HepG2 (cell line): ENCODE data around the gene TRMT112. TPM values are rescaled to one million over a fixed set of nuclear protein-coding genes. Genes with fewer than 3 reads are reported as not detected.

ENCODE experiments used
- CREM ChIP-seq, 2 experiments: sonication (generic) in 1 of 2; formaldehyde crosslinking in 1 of 2; IDR thresholded peaks; 2 replicates each; pipeline versions ENCODE4 v1.4.0 to v1.6.1; 2016 to 2020; ENCODE audit warnings: antibody characterized with exemption in 1 of 2, mild to moderate bottlenecking in 1 of 2, missing genetic modification reagents in 1 of 2
- GABPA ChIP-seq, 2 experiments: IDR thresholded peaks; 2 replicates each; pipeline ENCODE4 v1.6.1; 2011 to 2016; ENCODE audit warnings: low read depth in 2 of 2, low read length in 1 of 2, missing biosample characterization in 1 of 2, missing genetic modification characterization in 1 of 2
- HDAC1 ChIP-seq: sonication (generic); formaldehyde crosslinking; IDR thresholded peaks from 2 replicates; pipeline ENCODE4 v1.5.1; 2020; ENCODE audit warnings: mild to moderate bottlenecking, missing genetic modification reagents
- HMGA1 ChIP-seq: sonication (generic); formaldehyde crosslinking; conservative IDR thresholded peaks from 2 replicates; pipeline ENCODE4 v1.4.0; 2020; ENCODE audit warnings: missing genetic modification reagents
- HOXD1 ChIP-seq: sonication (generic); formaldehyde crosslinking; IDR thresholded peaks from 2 replicates; pipeline ENCODE4 v1.5.0; 2020; ENCODE audit warnings: missing genetic modification reagents
- KMT2B ChIP-seq: IDR thresholded peaks from 2 replicates; pipeline ENCODE4 v1.6.1; 2016; ENCODE audit warnings: missing genetic modification reagents, missing compliant biosample characterization
- MIER2 ChIP-seq: IDR thresholded peaks from 2 replicates; pipeline ENCODE4 v1.6.1; 2016; ENCODE audit warnings: missing biosample characterization, missing genetic modification reagents
- MXI1 ChIP-seq: IDR thresholded peaks from 3 replicates; pipeline ENCODE4 v1.6.1; 2012; ENCODE audit warnings: low read depth, low read length, inconsistent platforms, borderline replicate concordance
- PCBP2 ChIP-seq: fragments of 200-400 bp; formaldehyde crosslinking; optimal IDR thresholded peaks from 2 replicates; pipeline ENCODE3; 2018; ENCODE audit warnings: low read length, low read depth; ENCODE audit not compliant: poor library complexity, severe bottlenecking
- RAD51 ChIP-seq: fragments of 450-650 bp; IDR thresholded peaks from 2 replicates; pipeline ENCODE4 v1.6.1; 2016; ENCODE audit warnings: borderline replicate concordance
- RXRB ChIP-seq: IDR thresholded peaks from 2 replicates; pipeline ENCODE4 v1.6.1; 2016; ENCODE audit warnings: borderline replicate concordance, missing genetic modification reagents, missing compliant biosample characterization
- SP5 ChIP-seq: IDR thresholded peaks from 2 replicates; pipeline ENCODE4 v1.6.1; 2016; ENCODE audit warnings: low read depth, borderline replicate concordance
- ZFP37 ChIP-seq: sonication (generic); formaldehyde crosslinking; IDR thresholded peaks from 2 replicates; pipeline ENCODE4 v1.4.0; 2020; ENCODE audit warnings: missing genetic modification reagents, borderline replicate concordance
- ZNF224 ChIP-seq: sonication (generic); formaldehyde crosslinking; IDR thresholded peaks from 2 replicates; pipeline ENCODE4 v1.5.0; 2020; ENCODE audit warnings: mild to moderate bottlenecking, missing genetic modification reagents
- ZNF251 ChIP-seq: sonication (generic); formaldehyde crosslinking; IDR thresholded peaks from 2 replicates; pipeline ENCODE4 v1.9.0; 2021; ENCODE audit warnings: mild to moderate bottlenecking, missing genetic modification reagents
- ZNF3 ChIP-seq: IDR thresholded peaks from 2 replicates; pipeline ENCODE4 v1.7.0; 2017; ENCODE audit warnings: inconsistent platforms
- ZNF34 ChIP-seq: sonication (generic); formaldehyde crosslinking; IDR thresholded peaks from 2 replicates; pipeline ENCODE4 v1.4.0; 2020; ENCODE audit warnings: mild to moderate bottlenecking, missing genetic modification reagents, borderline replicate concordance
- ZNF468 ChIP-seq: sonication (generic); formaldehyde crosslinking; IDR thresholded peaks from 2 replicates; pipeline ENCODE4 v1.8.0; 2022; ENCODE audit warnings: mild to moderate bottlenecking, moderate library complexity, missing genetic modification reagents
- ZNF557 ChIP-seq: sonication (generic); formaldehyde crosslinking; IDR thresholded peaks from 2 replicates; pipeline ENCODE4 v1.4.0; 2020; ENCODE audit warnings: missing genetic modification reagents
- ZNF83 ChIP-seq: sonication (generic); formaldehyde crosslinking; IDR thresholded peaks from 2 replicates; pipeline ENCODE4 v1.4.0; 2020; ENCODE audit warnings: missing genetic modification reagents, mild to moderate bottlenecking, borderline replicate concordance
- ZSCAN22 ChIP-seq: sonication (generic); formaldehyde crosslinking; IDR thresholded peaks from 2 replicates; pipeline ENCODE4 v1.4.0; 2020; ENCODE audit warnings: mild to moderate bottlenecking, missing genetic modification reagents
- polyA plus RNA-seq, 8 experiments: library from polyadenylated mRNA; depleted of rRNA in 3 of 8; stranded (reverse) in 7 of 8; unstranded in 1 of 8; fragments of >200 nt; fragmentation: Illumina TruSeq in 4 of 8; extraction: Trizol in 4 of 8; gene quantifications; 2 replicates each; pipeline versions ENCODE4 v1.2.1 to v1.2.3, GENCODE V29; 2011 to 2016; ENCODE audit warnings: low read depth in 4 of 8, missing spikeins in 1 of 8, mixed read lengths in 1 of 8; ENCODE audit not compliant: insufficient read depth in 1 of 8
- total RNA-seq, 5 experiments: library from RNA; depleted of rRNA; stranded (reverse); fragments of >200 nt; fragmentation: Illumina TruSeq; extraction: Trizol; gene quantifications; 2 replicates each; pipeline ENCODE4 v1.2.3, GENCODE V29; 2016; ENCODE audit warnings: low read depth in 1 of 5
- TF ChIP-seq, protein P1 (sequence below): IDR thresholded peaks from 2 replicates; pipeline ENCODE4 v1.6.1; 2016; ENCODE audit warnings: low read depth
- TF ChIP-seq, protein P2 (sequence below): sonication (generic); formaldehyde crosslinking; IDR thresholded peaks from 2 replicates; pipeline ENCODE4 v1.4.0; 2020; ENCODE audit warnings: low read depth, missing genetic modification reagents
- TF ChIP-seq, protein P3 (sequence below): sonication (generic); formaldehyde crosslinking; IDR thresholded peaks from 2 replicates; pipeline ENCODE4 v1.4.0; 2020; ENCODE audit warnings: mild to moderate bottlenecking, missing genetic modification reagents, borderline replicate concordance

TRMT112 gene
- total and polyA plus RNA-seq, 2 of the 13 experiments (the other 11 are each of a cell fraction or from before 2014, with no cell fraction given): 186 to 409 TPM

DNA sequence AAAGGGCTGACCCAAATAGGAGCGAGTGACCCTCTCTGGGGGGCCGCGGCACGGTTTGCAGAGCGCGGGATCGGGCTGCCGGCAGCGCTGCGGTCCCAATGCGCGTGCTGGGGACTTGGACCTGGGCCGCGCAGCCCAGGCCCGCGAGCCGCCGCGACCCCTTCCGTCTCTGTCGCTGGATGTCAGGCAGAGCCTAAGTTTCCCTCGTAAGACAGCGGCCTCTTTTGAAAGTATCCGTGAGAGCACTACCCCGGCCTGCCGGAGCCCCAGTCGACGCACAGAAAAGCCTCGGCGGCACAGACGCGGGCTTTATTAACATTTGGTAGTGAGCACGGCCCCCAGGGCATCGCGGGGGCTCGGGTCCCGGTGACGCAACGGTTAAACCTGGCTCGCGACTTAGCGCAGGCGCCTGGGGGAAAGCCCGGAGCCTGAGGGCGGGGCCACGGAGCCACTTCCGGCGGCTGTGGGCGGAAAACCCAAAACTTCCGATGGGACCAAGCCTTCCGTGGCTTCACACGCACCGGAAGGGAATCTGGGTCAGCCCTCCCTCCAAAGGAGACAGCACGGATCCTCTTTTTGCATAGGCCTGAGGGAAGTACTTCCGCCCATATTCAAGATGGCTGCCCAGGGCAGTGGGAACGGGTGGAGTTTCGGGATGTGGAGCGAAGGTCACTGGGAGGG, 47.7 kb downstream of the TRMT112 start (continued):
- TF ChIP-seq ZFP37 (CRISPR knock-in tag) (no peak; the same call in 1 of the 2 replicates), ZNF557 (CRISPR knock-in tag) (peak; percentile 49; the same call in 1 of the 2 replicates), RXRB (CRISPR knock-in tag) (peak; percentile 93), MXI1 (peak; percentile 39; the same call in 1 of the 3 replicates), MIER2 (CRISPR knock-in tag) (no peak; the same call in 1 of the 2 replicates), GABPA (IDR thresholded peaks at IDR 0.05; ENCODE audit: low read depth, low read length) (peak; percentile 99), GABPA (CRISPR knock-in tag; IDR thresholded peaks at IDR 0.05; ENCODE audit: low read depth) (peak; percentile 98), PCBP2 (no peak), RAD51 (no peak), ZNF251 (no peak), ZNF3 (CRISPR knock-in tag) (0 out of 2 replicates have a peak, but pooled peaks have one; percentile 9), ZNF83 (CRISPR knock-in tag) (no peak), HOXD1 (CRISPR knock-in tag) (no peak), ZNF34 (no peak), CREM (IDR thresholded peaks at IDR 0.05) (peak; percentile 98), CREM (CRISPR knock-in tag; IDR thresholded peaks at IDR 0.05) (no peak), ZSCAN22 (no peak), HDAC1 (peak; percentile 78; the same call in 1 of the 2 replicates), KMT2B (CRISPR knock-in tag) (no peak), ZNF468 (CRISPR knock-in tag) (no peak), HMGA1 (CRISPR knock-in tag) (no peak), SP5 (CRISPR knock-in tag) (peak; percentile 88), ZNF224 (CRISPR knock-in tag) (no peak; the same call in 1 of the 2 replicates)
- TF ChIP-seq, protein P1, sequence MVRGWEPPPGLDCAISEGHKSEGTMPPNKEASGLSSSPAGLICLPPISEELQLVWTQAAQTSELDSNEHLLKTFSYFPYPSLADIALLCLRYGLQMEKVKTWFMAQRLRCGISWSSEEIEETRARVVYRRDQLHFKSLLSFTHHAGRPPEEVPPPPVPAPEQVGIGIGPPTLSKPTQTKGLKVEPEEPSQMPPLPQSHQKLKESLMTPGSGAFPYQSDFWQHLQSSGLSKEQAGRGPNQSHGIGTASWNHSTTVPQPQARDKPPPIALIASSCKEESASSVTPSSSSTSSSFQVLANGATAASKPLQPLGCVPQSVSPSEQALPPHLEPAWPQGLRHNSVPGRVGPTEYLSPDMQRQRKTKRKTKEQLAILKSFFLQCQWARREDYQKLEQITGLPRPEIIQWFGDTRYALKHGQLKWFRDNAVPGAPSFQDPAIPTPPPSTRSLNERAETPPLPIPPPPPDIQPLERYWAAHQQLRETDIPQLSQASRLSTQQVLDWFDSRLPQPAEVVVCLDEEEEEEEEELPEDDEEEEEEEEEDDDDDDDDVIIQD (CRISPR knock-in tag): peak; percentile 47; the same call in 1 of the 2 replicates
- TF ChIP-seq, protein P2, sequence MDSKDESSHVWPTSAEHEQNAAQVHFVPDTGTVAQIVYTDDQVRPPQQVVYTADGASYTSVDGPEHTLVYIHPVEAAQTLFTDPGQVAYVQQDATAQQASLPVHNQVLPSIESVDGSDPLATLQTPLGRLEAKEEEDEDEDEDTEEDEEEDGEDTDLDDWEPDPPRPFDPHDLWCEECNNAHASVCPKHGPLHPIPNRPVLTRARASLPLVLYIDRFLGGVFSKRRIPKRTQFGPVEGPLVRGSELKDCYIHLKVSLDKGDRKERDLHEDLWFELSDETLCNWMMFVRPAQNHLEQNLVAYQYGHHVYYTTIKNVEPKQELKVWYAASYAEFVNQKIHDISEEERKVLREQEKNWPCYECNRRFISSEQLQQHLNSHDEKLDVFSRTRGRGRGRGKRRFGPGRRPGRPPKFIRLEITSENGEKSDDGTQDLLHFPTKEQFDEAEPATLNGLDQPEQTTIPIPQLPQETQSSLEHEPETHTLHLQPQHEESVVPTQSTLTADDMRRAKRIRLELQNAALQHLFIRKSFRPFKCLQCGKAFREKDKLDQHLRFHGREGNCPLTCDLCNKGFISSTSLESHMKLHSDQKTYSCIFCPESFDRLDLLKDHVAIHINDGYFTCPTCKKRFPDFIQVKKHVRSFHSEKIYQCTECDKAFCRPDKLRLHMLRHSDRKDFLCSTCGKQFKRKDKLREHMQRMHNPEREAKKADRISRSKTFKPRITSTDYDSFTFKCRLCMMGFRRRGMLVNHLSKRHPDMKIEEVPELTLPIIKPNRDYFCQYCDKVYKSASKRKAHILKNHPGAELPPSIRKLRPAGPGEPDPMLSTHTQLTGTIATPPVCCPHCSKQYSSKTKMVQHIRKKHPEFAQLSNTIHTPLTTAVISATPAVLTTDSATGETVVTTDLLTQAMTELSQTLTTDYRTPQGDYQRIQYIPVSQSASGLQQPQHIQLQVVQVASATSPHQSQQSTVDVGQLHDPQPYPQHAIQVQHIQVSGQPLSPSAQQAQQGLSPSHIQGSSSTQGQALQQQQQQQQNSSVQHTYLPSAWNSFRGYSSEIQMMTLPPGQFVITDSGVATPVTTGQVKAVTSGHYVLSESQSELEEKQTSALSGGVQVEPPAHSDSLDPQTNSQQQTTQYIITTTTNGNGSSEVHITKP (CRISPR knock-in tag): 0 out of 2 replicates have a peak, but pooled peaks have one; percentile 46
- TF ChIP-seq, protein P3, sequence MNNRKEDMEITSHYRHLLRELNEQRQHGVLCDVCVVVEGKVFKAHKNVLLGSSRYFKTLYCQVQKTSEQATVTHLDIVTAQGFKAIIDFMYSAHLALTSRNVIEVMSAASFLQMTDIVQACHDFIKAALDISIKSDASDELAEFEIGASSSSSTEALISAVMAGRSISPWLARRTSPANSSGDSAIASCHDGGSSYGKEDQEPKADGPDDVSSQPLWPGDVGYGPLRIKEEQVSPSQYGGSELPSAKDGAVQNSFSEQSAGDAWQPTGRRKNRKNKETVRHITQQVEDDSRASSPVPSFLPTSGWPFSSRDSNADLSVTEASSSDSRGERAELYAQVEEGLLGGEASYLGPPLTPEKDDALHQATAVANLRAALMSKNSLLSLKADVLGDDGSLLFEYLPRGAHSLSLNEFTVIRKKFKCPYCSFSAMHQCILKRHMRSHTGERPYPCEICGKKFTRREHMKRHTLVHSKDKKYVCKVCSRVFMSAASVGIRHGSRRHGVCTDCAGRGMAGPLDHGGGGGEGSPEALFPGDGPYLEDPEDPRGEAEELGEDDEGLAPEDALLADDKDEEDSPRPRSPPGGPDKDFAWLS: no peak
